GM20431 (cell line): ENCODE measurements around the gene TRAF3IP3.

Experiments used
- in situ Hi-C: fragments of 300-500 bp; cut with MseI, MboI; formaldehyde crosslinking; loops from one replicate; pipeline ENCODE4 v1.15.0; 2020; ENCODE audit warnings: low sequenced_read_pairs; ENCODE audit not compliant: unreplicated experiment

Gene TRAF3IP3

GRCh38 chr1:209733409-209734192 is 22.3 kb upstream of the TRAF3IP3 start:
- in situ Hi-C loops, result no loop called here

- in situ Hi-C loops, result no loop called here
Measured at GRCh38 chr1:209736490-209737117, 19.2 kb upstream of the TRAF3IP3 start.

GRCh38 chr1:209737118-209737505 is 18.7 kb upstream of the TRAF3IP3 start:
- in situ Hi-C loops, result no loop called here

GRCh38 chr1:209738270-209738669 is 17.6 kb upstream of the TRAF3IP3 start:
- in situ Hi-C loops, result no loop called here

GRCh38 chr1:209741193-209741592 is 14.7 kb upstream of the TRAF3IP3 start:
- in situ Hi-C loops, result no loop called here

GRCh38 chr1:209741889-209742288 is 14.0 kb upstream of the TRAF3IP3 start:
- in situ Hi-C loops, result no loop called here

- in situ Hi-C loops, result no loop called here
Measured at GRCh38 chr1:209742409-209743144, 13.3 kb upstream of the TRAF3IP3 start.

GRCh38 chr1:209743145-209743482 is 12.7 kb upstream of the TRAF3IP3 start:
- in situ Hi-C loops, result no loop called here

GRCh38 chr1:209746451-209747165 is 9.2 kb upstream of the TRAF3IP3 start:
- in situ Hi-C loops, result no loop called here

- in situ Hi-C loops, result no loop called here
Measured at GRCh38 chr1:209747580-209748262, 8.1 kb upstream of the TRAF3IP3 start.

- in situ Hi-C loops, result no loop called here
Measured at GRCh38 chr1:209748620-209749019, 7.2 kb upstream of the TRAF3IP3 start.

- in situ Hi-C loops, result no loop called here
Measured at GRCh38 chr1:209749205-209749604, 6.6 kb upstream of the TRAF3IP3 start.

GRCh38 chr1:209749670-209750323 is 6.1 kb upstream of the TRAF3IP3 start:
- in situ Hi-C loops, result no loop called here

GRCh38 chr1:209751627-209752231 is 4.1 kb upstream of the TRAF3IP3 start:
- in situ Hi-C loops, result no loop called here

GRCh38 chr1:209752890-209753289 is 3.0 kb upstream of the TRAF3IP3 start:
- in situ Hi-C loops, result no loop called here

GRCh38 chr1:209755256-209755655 is 597 bp upstream of the TRAF3IP3 start:
- in situ Hi-C loops, result no loop called here

- in situ Hi-C loops, result no loop called here
Measured at GRCh38 chr1:209756615-209757445, 977 bp downstream of the TRAF3IP3 start.

GRCh38 chr1:209758400-209758799 is 2.5 kb downstream of the TRAF3IP3 start:
- in situ Hi-C loops, result no loop called here
